ENCODE measurements around the gene PRKAG3. TPM values are rescaled to one million over a fixed set of nuclear protein-coding genes. Genes with fewer than 3 reads are reported as not detected.
"Not testable (repeated sequence)": the region's sequence is repeated elsewhere in the genome, so short reads cannot be mapped to it uniquely, and the experiment has no call there.

Gene PRKAG3
- polyA plus RNA-seq, 10 donors = 6.1 to 32.1 (median 24.6) TPM

DNA sequence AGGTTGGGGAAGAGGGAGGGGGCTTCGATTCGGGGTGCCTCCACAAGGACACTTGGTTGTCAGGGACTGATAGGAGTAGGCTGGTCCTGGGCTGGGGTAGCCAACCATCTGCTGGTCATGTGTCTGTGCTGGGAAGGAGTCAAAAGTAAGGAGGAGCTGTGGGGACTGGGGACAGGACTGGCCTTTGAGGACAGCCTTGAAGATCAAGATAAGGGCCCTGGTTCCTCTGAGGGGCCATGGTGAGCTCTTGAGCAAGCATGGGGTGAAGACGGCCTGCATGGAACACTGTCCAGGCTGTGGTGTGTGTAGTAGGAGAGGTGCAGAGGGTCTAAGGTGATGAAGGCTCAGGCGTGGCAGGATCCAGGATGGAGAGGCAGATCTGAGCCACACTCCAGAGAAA lies 47.9 kb downstream of the PRKAG3 start:
- DNase-seq = peak in 1 of 3 donors; percentile 4

DNA sequence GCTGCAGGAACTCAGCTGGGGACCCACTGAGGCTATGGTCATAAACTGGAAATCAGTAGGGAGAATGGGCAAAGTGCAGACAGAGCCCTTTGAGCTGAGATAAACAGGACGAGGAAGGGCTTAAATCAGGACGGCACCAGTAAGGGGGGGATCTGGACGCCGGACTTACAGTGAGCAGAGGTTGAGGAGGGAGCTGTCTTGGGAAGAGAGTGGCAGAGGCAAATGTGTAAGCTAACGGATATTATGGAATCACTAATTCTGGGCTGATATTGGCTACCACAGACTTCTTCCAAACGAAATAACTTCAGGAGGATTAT lies 49.1 kb downstream of the PRKAG3 start:
- peak in 2 of 3 donors; percentile 10 to 22 for DNase-seq

DNA sequence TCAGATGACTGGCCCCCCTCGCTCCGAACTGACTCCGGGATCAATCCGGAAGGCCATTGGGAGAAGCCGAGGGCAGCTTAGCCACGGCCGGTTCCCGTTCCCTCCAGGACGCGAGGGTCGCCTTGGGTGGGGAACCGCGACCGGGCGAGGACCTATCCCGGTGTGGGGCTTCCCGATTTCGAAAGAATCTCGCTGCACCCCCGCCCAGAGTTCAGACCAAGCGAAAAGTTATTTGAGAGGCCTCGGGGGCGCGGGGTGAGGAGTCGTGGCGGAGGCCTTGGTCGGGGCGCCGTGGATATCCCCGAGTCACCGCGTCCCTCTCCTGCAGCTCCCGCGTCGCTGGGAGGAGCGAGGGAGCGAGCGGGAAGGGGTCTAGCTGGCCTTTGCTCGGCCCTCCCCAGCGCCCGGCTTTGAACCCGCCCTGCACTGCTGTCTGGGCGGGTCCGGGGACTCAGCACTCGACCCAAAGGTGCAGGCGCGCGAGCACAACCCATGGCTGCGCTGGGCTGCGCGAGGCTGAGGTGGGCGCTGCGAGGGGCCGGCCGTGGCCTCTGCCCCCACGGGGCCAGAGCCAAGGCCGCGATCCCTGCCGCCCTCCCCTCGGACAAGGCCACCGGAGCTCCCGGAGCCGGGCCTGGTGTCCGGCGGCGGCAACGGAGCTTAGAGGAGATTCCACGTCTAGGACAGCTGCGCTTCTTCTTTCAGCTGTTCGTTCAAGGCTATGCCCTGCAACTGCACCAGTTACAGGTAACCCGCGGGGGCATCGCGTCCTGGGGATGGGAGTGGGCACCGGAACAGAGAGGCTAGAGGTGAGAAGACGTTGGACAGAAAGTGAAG lies 49.7 kb downstream of the PRKAG3 start, which contains the start of gene CYP27A1:
Gene CYP27A1 (plus strand): TSS at position 457 of the 837 bp plus-strand sequence. CDS start 36 bp downstream, at position 493.
- DNase-seq = peak; percentile 47 to 91 (median 69)

DNA sequence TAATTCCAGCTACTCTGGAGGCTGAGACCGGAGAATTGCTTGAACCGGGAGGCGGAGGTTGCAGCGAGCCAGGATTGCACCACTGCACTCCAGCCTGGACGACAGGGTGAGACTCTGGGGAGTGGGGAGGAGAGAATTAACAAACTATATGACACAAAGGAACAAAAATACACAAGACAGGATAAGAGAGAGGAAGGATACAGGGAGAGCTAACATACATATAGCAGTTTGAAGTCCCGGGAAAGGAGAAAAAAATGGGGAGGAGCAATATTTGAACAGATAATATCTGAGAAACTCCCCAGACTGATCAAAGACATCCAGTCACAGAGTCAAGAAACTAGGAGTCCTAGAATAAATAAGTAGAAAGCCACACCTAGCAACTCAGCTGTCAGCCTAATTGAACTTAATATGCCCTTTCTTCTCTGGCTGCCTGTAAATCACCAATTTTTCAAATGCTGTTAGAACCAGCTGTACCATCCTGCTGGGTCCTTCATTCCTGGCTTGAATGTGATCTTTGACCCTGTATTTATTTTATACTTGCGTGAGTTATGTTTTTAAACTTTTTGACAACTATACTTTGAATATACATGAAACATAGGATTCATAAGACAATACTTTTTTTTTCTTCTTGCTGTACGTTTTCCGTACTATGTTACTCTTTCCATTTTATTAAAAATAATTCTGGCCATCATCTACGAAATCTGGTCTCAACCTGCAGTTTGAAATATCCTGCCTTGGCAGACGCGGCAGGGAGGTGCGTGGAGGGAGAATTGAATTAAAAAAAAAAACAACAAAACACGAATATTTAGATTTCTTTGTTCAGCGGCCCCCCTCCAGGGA lies 50.5 kb downstream of the PRKAG3 start:
- peak; percentile 20 to 49 (median 29) for DNase-seq

DNA sequence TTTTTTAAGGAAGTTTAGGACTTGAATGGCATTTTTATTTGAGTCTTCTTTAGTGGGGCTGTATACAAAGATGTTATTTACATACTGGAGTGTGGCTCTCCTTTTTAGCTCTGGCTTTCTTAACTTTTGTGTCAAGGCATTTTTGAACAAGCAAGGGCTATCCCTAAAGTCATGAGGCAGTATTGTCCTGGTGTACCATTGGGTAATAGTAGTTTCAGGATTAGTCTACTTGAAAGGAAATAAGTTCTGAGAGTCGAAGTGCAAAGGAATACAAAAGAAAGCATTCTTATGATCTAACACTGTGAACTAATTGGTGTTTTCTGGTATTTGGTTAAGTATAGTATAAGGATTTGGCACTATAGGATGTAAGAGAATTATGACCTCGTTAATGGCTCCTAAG lies 51.6 kb downstream of the PRKAG3 start:
- DNase-seq = no peak

DNA sequence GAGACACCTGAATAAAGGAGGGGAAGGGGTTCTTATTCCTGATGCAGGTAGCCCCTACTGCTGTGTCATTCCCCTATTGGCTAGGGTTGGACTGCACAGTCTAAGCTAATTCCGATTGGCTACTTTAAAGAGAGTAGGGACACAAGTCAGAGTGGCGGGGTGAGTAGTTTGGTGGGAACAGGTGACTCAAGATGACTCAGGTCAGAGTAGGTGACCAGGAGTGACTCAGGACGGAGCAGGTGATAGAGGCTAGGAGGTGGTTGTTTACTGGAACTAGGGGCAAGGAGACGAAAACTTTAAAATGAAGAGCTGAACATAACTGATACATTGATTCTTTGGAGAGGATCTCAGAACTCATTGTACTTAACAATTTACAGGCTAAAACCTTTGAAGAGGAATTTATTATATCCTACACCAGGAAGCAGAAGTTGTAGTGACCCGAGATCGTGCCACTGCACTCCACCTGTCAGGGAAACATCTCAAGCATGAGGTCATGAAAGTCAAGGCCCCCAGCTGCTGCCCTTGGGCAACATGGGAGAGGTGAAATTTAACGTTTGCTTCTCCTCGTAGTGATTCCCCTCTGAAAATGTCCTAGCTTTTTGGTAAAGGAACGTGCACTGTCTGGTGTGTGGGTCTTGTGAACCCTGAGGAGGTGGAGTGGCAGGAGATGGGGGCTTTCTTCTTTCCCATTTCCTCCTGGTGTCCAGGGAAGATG lies 54.2 kb downstream of the PRKAG3 start:
- DNase-seq = no peak

DNA sequence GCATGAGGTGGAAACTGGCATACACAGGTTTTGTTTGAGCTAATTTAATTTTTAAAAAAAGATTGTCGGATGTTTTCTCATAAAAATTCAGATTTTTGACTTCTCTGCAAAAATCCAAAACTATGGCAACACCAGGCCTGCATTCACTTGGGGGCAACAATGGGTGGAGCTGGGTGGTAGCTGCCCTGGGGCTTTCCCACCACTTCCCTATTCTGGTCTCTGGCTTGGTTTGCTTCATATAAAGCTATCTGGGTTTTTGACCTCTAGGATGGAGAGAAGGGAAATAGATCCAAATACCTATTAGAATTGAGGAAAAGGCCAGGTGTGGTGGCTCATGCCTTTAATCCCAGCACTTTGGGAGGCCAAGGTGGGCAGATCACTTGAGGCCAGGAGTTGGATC lies 55.1 kb downstream of the PRKAG3 start:
- DNase-seq = no peak

DNA sequence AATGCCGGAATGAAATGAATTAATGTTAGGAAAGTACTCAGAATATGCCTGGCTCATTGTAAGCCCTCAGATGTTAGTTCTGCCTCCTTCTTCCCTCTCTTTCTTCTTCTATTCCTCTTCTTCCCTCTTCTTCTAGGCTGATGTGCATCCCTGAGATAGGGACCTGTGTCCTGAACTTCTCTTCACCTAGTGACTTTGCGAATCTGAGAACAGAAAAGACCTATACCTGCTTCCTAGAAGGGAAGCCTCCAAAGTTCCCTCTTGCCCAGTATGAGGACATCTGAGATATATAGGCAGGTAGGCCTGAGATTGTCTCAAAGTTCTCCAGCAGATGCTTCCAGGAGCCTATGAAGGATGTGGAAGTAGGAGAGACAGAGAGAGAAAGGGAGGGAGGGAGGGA lies 57.7 kb downstream of the PRKAG3 start:
- no peak for DNase-seq

DNA sequence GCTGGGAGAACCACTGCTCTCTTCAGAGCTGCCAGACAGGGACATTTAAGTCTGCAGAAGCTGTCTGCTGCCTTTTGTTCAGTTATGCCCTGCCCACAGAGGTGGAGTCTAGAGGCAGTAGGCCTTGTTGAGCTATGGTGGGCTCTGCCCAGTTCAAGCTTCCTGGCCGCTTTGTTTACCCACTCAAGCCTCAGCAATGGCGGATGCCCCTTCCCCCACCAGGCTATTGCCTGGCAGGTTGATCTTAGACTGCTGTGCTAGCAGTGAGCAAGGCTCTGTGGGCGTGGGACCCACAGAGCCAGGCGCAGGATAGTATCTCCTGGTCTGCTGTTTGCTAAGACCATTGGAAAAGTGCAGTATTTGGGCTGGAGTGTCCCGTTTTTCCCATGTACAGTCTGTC lies 58.8 kb downstream of the PRKAG3 start:
- not testable (repeated sequence) for DNase-seq

Other genes with a start within 250 kb of the PRKAG3 start
- gene PLCD4, start 223.9 kb downstream of the PRKAG3 start, polyA plus RNA-seq (ENCODE audit: insufficient read length in 10 of 10) = 10 to 100 TPM; 16.7 to 52.3 (median 40.0) TPM
- gene ZNF142, start 172.2 kb downstream of the PRKAG3 start, polyA plus RNA-seq (ENCODE audit: insufficient read length in 10 of 10) = 10 to 100 TPM; 11.2 to 13.9 (median 12.3) TPM
- 10 to 100 TPM; 27.8 to 44.3 (median 35.2) TPM for gene BCS1L, start 172.1 kb downstream of the PRKAG3 start, polyA plus RNA-seq (ENCODE audit: insufficient read length in 10 of 10)
- gene RNF25, start 159.8 kb downstream of the PRKAG3 start, polyA plus RNA-seq (ENCODE audit: insufficient read length in 10 of 10) = 10 to 100 TPM; 20.8 to 31.6 (median 26.5) TPM
- 10 to 100 TPM; 18.0 to 58.9 (median 23.8) TPM for gene STK36, start 159.7 kb downstream of the PRKAG3 start, polyA plus RNA-seq (ENCODE audit: insufficient read length in 10 of 10)
- 10 to 100 TPM; 18.0 to 41.0 (median 24.0) TPM for gene TTLL4, start 121.0 kb downstream of the PRKAG3 start, polyA plus RNA-seq (ENCODE audit: insufficient read length in 10 of 10)
- 10 to 100 TPM; 10.8 to 22.9 (median 19.0) TPM for gene CYP27A1, start 49.7 kb downstream of the PRKAG3 start, polyA plus RNA-seq (ENCODE audit: insufficient read length in 10 of 10)
- 1 to 10 TPM in 2 of 10 donors, under 1 TPM in 2, not detected in 6; 0.23 to 5.2 (median 1.5) TPM for gene WNT6, start 28.0 kb upstream of the PRKAG3 start, polyA plus RNA-seq (ENCODE audit: insufficient read length in 10 of 10)
- gene WNT10A, start 49.0 kb upstream of the PRKAG3 start, polyA plus RNA-seq (ENCODE audit: insufficient read length in 10 of 10) = 1 to 10 TPM in 2 of 10 donors, under 1 TPM in 5, not detected in 3; 0.08 to 4.1 (median 0.27) TPM
- gene CDK5R2, start 127.9 kb upstream of the PRKAG3 start, polyA plus RNA-seq (ENCODE audit: insufficient read length in 10 of 10) = under 1 TPM in 2 of 10 donors, not detected in 8; 0.07 to 0.12 TPM
- gene FEV, start 153.4 kb upstream of the PRKAG3 start, polyA plus RNA-seq (ENCODE audit: insufficient read length in 10 of 10) = under 1 TPM in 5 of 10 donors, not detected in 5; 0.07 to 0.48 (median 0.22) TPM
- gene CRYBA2, start 161.6 kb upstream of the PRKAG3 start, polyA plus RNA-seq (ENCODE audit: insufficient read length in 10 of 10) = not detected
- not detected for gene CFAP65, start 209.7 kb upstream of the PRKAG3 start, polyA plus RNA-seq (ENCODE audit: insufficient read length in 10 of 10)
- under 1 TPM in 2 of 10 donors, not detected in 8; 0.13 to 0.16 TPM for gene IHH, start 229.1 kb upstream of the PRKAG3 start, polyA plus RNA-seq (ENCODE audit: insufficient read length in 10 of 10)

All from muscle of back (tissue), 11 donors.